Neural progenitor cell (in vitro differentiated cells): ENCODE data around the gene SLC27A4. TPM values are rescaled to one million over a fixed set of nuclear protein-coding genes. Genes with fewer than 3 reads are reported as not detected.

Source experiments
- DNase-seq: peaks from one replicate; pipeline ENCODE4 v3.0.0-alpha.2; 2016; ENCODE audit warnings: low spot score
- H2AFZ ChIP-seq: fragments of 200-600 bp; sonication (generic); replicated peaks from 2 replicates; pipeline ENCODE4 v1.6.1; 2016; ENCODE audit warnings: antibody characterized with exemption
- H3F3A ChIP-seq: fragments of 200-600 bp; sonication (generic); 2 replicates; pipeline ENCODE4 v1.6.1; 2016; ENCODE audit warnings: antibody characterized with exemption, low read depth
- H3K27ac ChIP-seq: fragments of 200-600 bp; sonication (generic); 2 replicates; pipeline ENCODE4 v1.5.1; 2016; ENCODE audit warnings: mild to moderate bottlenecking
- H3K27me3 ChIP-seq: fragments of 200-600 bp; sonication (generic); 2 replicates; pipeline ENCODE4 v1.6.1; 2016; ENCODE audit warnings: mild to moderate bottlenecking, moderate library complexity
- H3K36me3 ChIP-seq: fragments of 200-600 bp; sonication (generic); 2 replicates; pipeline ENCODE4 v1.5.1; 2016
- H3K4me1 ChIP-seq: fragments of 200-600 bp; sonication (generic); 2 replicates; pipeline ENCODE4 v1.6.1; 2016; ENCODE audit warnings: mixed run types
- H3K4me2 ChIP-seq: fragments of 200-600 bp; sonication (generic); 2 replicates; pipeline ENCODE4 v1.6.1; 2016
- H3K4me3 ChIP-seq: fragments of 200-600 bp; sonication (generic); 2 replicates; pipeline ENCODE4 v1.5.1; 2016
- H3K79me2 ChIP-seq: fragments of 200-600 bp; sonication (generic); 2 replicates; pipeline ENCODE4 v1.6.1; 2016; ENCODE audit warnings: low read depth
- H3K9ac ChIP-seq: fragments of 200-600 bp; sonication (generic); 2 replicates; pipeline ENCODE4 v1.6.1; 2016
- H3K9me3 ChIP-seq: fragments of 200-600 bp; sonication (generic); 2 replicates; pipeline ENCODE4 v1.5.1; 2016; ENCODE audit warnings: low read depth
- H4K20me1 ChIP-seq: fragments of 200-600 bp; sonication (generic); 2 replicates; pipeline ENCODE4 v1.6.1; 2016; ENCODE audit warnings: low read depth
- H3K27ac Mint-ChIP-seq: 3 replicates; pipeline ENCODE4 v1.8.0; 2021; ENCODE audit warnings: mixed read lengths
- H3K27me3 Mint-ChIP-seq: 2 replicates; pipeline ENCODE4 v1.8.0; 2022; ENCODE audit warnings: low read depth, mild to moderate bottlenecking, inconsistent platforms, moderate library complexity, mixed read lengths; ENCODE audit not compliant: insufficient read depth
- H3K36me3 Mint-ChIP-seq: 3 replicates; pipeline ENCODE4 v1.8.0; 2021; ENCODE audit warnings: mixed read lengths
- H3K4me1 Mint-ChIP-seq: 3 replicates; pipeline ENCODE4 v1.8.0; 2021; ENCODE audit warnings: mixed read lengths
- H3K4me3 Mint-ChIP-seq: 3 replicates; pipeline ENCODE4 v1.8.0; 2021; ENCODE audit warnings: mild to moderate bottlenecking, moderate library complexity, mixed read lengths
- H3K9me3 Mint-ChIP-seq: 3 replicates; pipeline ENCODE4 v1.8.0; 2020; ENCODE audit warnings: mixed read lengths
- CTCF ChIP-seq: fragments of 200-600 bp; sonication (generic); IDR thresholded peaks from 2 replicates; pipeline ENCODE4 v1.5.1; 2017; ENCODE audit warnings: antibody characterized with exemption, mild to moderate bottlenecking
- EZH2 ChIP-seq: fragments of 200-600 bp; sonication (generic); IDR thresholded peaks from 2 replicates; pipeline ENCODE4 v1.6.1; 2017; ENCODE audit warnings: antibody characterized with exemption, mild to moderate bottlenecking, moderate library complexity
- EZH2phosphoT487 ChIP-seq: fragments of 200-600 bp; sonication (generic); IDR thresholded peaks from 2 replicates; pipeline ENCODE4 v1.6.1; 2017; ENCODE audit warnings: antibody characterized with exemption
- total RNA-seq: library from RNA; depleted of rRNA; stranded (reverse); fragments of >200 nt; gene quantifications from 2 replicates; pipeline ENCODE4 v1.2.3, GENCODE V29; 2015; ENCODE audit warnings: low replicate concordance

SLC27A4 gene
- total RNA-seq, 1 donor from 2014 or later: 4.4 TPM

- DNase-seq: no peak
- no peak overlapping the region for H3K9ac ChIP-seq
- H3K79me2 ChIP-seq: peaks cover 14% of the 10 kb centered on the region
- Mint-ChIP-seq H3K27ac (no peak overlapping the region), H3K4me3 (peak overlapping the region; percentile 27), H3K9me3 (no peaks in the 10 kb centered on the region), H3K4me1 (peaks cover 34% of the 10 kb centered on the region), H3K36me3 (peaks cover 14% of the 10 kb centered on the region), H3K27me3 (no peaks in the 10 kb centered on the region)
- no peak overlapping the region for H3K4me2 ChIP-seq
- H4K20me1 ChIP-seq: peaks cover 52% of the 10 kb centered on the region
- peaks cover 6% of the 10 kb centered on the region for H3F3A ChIP-seq
- H2AFZ ChIP-seq: no peak overlapping the region
- peaks cover 4% of the 10 kb centered on the region for H3K4me1 ChIP-seq
- no peaks in the 10 kb centered on the region for H3K36me3 ChIP-seq
- TF ChIP-seq EZH2phosphoT487 (no peak), CTCF (no peak), EZH2 (no peak)
- peaks cover 17% of the 10 kb centered on the region for H3K27me3 ChIP-seq
- H3K4me3 ChIP-seq: no peak overlapping the region
- H3K27ac ChIP-seq: no peak overlapping the region
- no peaks in the 10 kb centered on the region for H3K9me3 ChIP-seq
These were observed 33.9 kb downstream of the SLC27A4 start for GRCh38 chr9:128374221-128374675.

GRCh38 chr9:128375865-128376264 is 35.5 kb downstream of the SLC27A4 start:
- Mint-ChIP-seq H3K9me3 (no peaks in the 10 kb centered on the region), H3K4me1 (peaks cover 29% of the 10 kb centered on the region), H3K27ac (no peak overlapping the region), H3K4me3 (no peak overlapping the region), H3K27me3 (peaks cover 4% of the 10 kb centered on the region), H3K36me3 (peaks cover 19% of the 10 kb centered on the region)
- no peak overlapping the region for H3K4me3 ChIP-seq
- no peak overlapping the region for H3K27ac ChIP-seq
- TF ChIP-seq EZH2phosphoT487 (no peak), EZH2 (no peak), CTCF (no peak)
- peaks cover 69% of the 10 kb centered on the region for H4K20me1 ChIP-seq
- no peak overlapping the region for H2AFZ ChIP-seq
- no peak for DNase-seq
- no peaks in the 10 kb centered on the region for H3K9me3 ChIP-seq
- no peaks in the 10 kb centered on the region for H3F3A ChIP-seq
- peaks cover 18% of the 10 kb centered on the region for H3K27me3 ChIP-seq
- H3K4me2 ChIP-seq: no peak overlapping the region
- H3K36me3 ChIP-seq: no peaks in the 10 kb centered on the region
- H3K4me1 ChIP-seq: peaks cover 4% of the 10 kb centered on the region
- peaks cover 14% of the 10 kb centered on the region for H3K79me2 ChIP-seq
- no peak overlapping the region for H3K9ac ChIP-seq

GRCh38 chr9:128382261-128382660 is 41.9 kb downstream of the SLC27A4 start:
- peaks cover 23% of the 10 kb centered on the region for H3K4me1 ChIP-seq
- peaks cover 67% of the 10 kb centered on the region for H3K4me1 Mint-ChIP-seq

More at GRCh38 chr9:128382261-128382660, 41.9 kb downstream of the SLC27A4 start:
- Histone ChIP-seq H2AFZ (no peak overlapping the region), H3K27ac (no peak overlapping the region), H3F3A (peaks cover 23% of the 10 kb centered on the region), H3K4me3 (no peak overlapping the region), H3K9ac (no peak overlapping the region), H3K36me3 (no peaks in the 10 kb centered on the region), H3K4me2 (peak overlapping the region; percentile 73), H3K79me2 (no peaks in the 10 kb centered on the region), H4K20me1 (peaks cover 98% of the 10 kb centered on the region), H3K27me3 (peaks cover 82% of the 10 kb centered on the region), H3K9me3 (no peaks in the 10 kb centered on the region)
- H3K9me3 Mint-ChIP-seq: no peaks in the 10 kb centered on the region
- peak overlapping the region; percentile 76 for H3K4me3 Mint-ChIP-seq
- no peak for DNase-seq
- peaks cover 14% of the 10 kb centered on the region for H3K27me3 Mint-ChIP-seq
- TF ChIP-seq EZH2phosphoT487 (no peak), EZH2 (no peak), CTCF (no peak)
- H3K27ac Mint-ChIP-seq: peak overlapping the region; percentile 97
- peaks cover 12% of the 10 kb centered on the region for H3K36me3 Mint-ChIP-seq
